ENCODE data around the gene NOP9.
"Not testable (repeated sequence)": the region's sequence is repeated elsewhere in the genome, so short reads cannot be mapped to it uniquely, and the experiment has no call there.

The NOP9 gene

GRCh38 chr14:24353559-24354481, 54.2 kb downstream of the NOP9 start:
- peak; percentile 51 for DNase-seq (ENCODE audit: low spot score)

- DNase-seq (ENCODE audit: low spot score), result not testable (repeated sequence)
These were observed 54.8 kb downstream of the NOP9 start for GRCh38 chr14:24354482-24354825.

GRCh38 chr14:24355009-24355408, 55.4 kb downstream of the NOP9 start:
- DNase-seq (ENCODE audit: low spot score), result no peak

GRCh38 chr14:24356208-24356607, 56.6 kb downstream of the NOP9 start:
- no peak for DNase-seq (ENCODE audit: low spot score)

All from kidney tubule cell (primary cell).